ENCODE results near the gene FOXK2.

The FOXK2 gene

DNA sequence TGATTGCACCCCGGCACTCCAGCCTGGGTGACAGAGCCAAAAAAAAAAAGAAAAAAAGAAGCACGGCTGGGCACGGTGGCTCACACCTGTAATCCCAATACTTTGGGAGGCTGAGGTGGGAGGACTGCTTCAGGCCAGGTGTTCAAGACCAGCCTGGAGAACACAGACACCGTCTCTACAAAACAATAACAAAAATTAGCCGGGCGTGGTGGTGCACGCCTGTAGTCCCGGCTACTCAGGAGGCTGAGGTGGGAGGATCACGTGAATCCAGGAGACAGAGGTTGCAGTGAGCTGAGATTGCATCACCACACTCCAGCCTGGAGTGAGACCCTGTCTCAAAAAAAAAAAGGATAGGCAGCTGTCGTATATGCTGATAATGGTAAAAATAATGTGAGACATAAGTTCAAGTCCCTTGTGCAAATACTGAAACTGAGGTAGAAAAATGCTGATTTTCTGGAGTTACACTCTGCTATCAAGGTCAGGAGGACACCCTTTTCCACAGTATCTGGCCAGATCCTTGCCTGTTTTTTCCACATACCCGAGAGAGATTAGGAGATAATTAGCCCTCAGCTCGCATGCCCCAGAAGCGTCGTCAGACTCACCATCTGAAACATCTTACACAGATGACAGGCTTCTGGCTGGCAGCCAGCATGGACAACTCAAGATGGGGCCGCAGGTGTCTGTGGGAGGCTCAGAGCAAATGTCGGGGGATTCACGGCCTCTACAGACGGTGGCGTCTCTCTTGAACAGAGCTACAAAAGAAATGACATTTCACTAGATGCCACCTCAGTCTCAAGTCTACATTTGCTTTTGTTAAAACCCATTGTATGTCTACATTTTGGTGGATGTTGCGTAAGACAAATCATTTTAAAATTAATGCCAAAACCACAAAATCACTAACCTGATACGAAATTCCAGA lies 91.9 kb downstream of the FOXK2 start:
- no peak for DNase-seq

DNA sequence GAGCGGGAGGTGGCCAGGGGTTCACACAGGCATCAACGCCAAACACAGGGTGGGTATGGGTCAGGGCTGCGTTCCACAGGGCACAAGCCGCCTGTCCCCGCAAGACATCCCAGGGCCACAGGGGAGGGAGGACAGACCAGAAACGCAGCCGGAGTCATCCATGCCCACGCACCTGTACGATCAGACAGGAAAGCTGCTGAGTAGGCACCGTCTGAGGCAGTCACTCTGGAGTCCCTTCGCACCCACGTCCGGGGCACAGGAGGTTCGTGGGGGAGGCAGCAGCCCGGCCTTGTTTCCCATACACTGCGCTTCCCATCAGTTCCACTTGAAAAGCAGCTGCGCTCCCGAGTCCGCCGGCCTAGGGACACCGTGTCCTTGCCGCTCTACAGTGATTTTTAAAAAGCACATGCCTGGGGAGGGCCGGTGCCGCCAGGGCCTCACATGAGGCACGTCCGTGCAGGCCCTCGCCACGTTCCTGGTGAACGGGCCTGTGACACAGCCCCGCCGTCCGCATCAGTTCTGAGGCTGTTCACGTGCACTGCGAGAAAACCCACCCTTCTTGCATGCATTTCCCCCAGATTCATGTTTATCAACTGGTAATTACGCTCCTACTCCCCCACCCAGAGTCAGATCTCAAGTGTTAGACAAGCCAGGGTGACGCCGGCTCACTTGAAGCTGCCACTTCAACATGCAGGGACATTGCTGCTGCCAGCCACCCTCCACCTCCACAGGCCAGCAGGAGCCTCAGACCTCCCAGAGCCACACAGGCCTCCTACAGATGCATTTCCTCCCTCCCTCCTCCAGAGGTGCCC lies 94.0 kb downstream of the FOXK2 start:
- no peak for DNase-seq

DNA sequence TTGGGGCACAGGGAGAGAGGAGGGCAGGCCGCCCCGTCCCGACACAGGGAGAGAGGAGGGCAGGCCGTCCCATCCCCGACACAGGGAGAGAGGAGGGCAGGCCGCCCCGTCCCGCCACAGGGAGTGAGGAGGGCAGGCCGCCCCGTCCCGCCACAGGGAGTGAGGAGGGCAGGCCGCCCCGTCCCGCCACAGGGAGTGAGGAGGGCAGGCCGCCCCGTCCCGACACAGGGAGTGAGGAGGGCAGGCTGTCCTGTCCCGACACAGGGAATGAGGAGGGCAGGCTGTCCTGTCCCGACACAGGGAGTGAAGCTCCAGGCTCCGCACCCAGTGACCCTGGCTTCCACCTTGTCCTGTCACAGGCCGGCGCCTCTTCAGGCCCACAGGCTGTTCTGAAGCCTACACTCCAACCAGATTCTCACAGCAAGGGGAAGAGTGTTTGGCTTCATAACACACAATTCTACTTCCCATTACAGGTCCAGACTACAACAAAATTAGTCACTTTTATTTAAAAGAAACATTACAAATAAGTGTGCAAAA lies 94.6 kb downstream of the FOXK2 start:
- no peak for DNase-seq

DNA sequence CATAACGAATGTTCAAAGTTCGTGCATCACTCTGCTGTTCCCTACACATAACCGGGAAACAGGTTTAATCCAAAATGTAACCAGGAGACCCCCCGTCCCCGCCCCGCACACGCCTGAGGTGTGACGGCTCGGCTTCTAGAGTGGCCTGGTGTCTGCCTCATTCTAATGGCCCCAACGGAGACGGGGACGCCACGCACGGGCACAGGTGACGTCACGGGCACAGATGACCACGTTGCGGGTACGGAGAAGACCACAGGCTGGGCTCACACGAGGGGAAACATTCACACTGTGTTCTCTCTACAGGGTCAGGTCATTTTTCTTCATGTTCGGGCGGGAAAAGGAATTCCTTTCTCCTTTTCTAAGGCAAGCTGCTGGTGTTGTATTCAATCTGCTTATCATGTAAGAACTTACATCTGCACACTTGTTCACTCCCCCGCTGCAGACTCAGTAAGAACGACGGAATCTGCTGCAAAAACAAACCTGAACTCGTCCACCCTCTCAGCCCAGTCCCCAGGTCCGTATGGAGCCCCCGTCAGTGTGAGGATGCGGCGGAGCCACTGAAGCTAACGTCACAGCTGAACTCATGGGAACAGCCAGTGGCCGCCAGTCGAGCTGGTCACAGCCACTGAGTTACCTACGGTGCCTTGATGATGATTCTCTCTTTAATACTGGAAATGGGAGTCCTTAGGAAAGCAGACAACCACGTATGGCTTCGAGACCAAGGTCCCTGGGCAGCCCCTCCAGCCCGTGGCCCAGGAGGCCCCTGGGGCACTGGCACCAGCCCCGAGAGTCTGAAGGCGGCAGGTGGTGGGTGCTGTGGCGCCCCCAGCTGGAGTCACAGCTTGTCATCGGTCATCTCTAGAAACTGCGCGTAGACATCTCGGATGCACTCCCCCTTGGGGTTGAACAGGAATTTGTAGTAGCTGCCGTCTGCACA lies 95.8 kb downstream of the FOXK2 start:
- DNase-seq: no peak

DNA sequence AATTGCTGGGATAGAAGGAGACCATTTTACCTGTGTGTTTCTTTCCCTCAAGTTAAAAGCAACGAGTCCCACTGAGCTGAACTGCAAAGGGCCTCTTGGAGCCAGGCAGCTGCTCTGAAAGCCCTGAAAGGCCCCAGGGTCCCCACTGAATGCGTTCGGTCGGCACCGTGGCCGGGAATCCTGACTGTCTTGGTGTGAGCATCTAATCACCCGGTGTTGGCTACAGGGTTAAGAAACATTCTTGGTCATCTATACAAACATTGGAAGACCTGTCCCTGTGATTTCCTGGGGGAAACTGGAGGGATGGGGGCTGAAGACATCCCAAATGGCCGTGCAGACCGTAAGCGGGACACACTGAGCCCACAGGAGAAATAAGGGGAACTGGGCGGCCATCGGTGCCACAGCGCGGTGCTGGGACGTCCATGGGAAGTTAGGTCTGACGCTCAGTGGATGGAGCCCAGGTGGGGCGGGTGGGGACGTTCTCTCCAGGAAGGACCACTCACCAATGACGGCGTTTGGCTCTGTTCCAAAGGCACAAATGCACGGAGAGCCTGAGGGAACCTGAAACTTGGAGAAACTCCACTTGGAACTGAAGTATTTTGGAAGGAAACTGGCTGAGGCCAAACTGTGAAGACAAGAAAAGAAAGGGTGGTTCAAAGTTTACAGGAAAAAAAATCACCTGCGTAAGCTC lies 96.6 kb downstream of the FOXK2 start:
- DNase-seq: no peak

DNA sequence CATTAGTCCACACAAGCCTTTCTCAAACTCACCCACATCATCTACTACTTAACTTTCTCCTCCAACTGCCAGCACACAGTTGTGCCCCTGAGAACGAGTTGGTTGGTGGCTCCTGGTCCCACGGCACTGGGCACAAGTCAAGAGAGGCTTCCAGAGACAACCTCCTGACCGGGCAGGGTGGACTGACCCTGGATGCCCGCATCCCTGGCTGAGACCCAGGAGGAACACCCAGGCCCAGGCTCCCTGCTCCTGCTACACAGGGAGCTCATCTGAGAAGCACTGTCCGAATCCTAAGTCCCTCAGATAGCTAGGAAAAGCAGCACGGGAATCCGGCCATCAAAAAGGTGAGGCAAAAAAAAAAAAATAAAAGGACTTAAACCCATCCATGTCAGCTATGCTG lies 99.7 kb downstream of the FOXK2 start:
- no peak for DNase-seq

DNA sequence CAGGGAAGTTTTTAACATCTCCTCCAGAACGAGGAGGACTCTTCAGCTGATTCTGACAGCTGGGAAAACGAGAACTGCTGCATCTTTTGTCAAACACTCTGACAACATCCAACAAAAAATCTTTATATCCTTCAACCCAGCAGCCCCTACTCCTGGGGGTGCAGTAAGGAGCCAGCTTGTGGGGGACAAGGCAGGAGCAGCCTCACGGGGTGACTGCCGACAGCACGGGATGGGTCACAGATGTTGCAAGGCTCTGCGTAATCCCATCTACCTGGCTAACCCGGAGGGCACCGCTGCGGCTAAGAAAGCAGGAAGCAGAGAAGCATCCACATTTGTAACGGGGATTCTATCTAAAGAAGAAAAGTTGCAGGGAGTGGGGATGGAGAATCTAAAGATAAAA lies 100.1 kb downstream of the FOXK2 start:
- no peak for DNase-seq

DNA sequence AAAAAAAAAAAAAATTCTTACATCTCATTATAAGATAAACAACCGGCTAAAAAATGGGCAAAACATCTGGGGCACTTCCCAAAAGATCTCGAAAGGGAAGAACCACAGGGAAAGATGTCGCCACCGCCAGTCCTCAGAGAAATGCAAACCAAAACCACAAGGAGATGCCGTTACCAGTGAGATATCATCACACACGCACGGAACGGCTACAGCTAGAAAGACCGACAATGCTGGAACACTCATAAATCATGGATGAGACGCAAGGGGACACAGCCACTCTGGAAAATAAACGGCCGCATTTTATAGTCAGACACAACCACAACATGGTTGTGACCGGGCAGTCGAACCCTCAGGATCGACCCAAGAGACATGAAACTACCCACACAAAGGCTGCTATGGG lies 104.2 kb downstream of the FOXK2 start:
- no peak for DNase-seq

DNA sequence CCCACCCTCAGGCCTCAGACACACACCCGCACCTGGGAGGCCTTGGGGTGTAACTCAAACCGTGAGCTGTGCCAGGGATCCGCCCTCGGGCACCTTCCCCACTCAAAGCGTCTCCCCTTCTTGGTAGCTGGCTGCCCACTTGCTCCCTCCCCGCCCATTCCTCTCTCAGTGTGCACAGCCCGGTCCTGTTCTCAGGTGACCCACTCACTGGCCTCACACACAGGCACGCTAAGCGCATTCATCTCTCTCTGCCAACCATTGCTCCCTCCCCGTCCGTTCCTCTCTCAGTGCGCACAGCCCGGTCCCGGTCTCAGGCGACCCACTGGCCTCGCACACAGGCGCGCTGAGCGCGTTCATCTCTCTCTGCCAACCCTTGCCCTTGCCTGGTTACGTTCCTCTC lies 107.9 kb downstream of the FOXK2 start:
- no peak for DNase-seq

DNA sequence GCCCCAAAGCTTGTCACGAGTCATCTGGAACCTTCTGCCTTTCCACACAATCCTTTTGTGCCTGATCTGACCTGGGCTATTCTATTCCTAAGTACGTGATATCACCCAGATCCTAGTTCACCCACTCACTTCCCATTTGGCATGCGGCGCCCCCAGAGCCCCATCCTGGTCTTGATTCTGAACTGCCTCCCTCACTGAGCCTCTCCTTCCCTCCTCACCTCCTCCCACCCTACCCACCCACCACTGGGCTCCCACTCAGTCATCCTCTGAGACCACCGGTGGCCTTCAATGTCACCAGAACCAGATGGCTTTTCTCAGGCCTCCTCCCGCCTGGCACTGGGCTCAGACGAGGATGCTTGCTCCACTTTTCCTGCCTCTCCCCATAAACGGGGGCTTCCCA lies 110.2 kb downstream of the FOXK2 start:
- no peak for DNase-seq

DNA sequence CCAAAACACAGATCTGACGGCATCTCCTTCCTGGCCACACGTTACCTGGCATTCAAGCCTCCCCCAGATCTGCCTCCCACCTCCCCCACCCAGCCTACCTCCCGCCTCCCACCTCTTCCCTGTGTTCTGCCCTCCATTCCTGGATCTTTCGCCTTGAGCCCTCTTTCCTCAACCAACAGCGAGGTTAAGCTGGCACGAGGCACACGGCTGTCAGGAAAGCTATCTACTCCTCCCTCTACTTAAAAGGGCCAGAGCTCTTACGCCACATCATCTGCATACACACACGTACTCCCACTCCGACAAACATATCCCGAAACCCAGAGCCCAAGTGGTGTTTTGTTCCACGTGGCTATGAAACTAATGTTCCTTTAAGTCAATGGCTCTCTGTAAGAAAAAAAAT lies 110.7 kb downstream of the FOXK2 start:
- no peak for DNase-seq

DNA sequence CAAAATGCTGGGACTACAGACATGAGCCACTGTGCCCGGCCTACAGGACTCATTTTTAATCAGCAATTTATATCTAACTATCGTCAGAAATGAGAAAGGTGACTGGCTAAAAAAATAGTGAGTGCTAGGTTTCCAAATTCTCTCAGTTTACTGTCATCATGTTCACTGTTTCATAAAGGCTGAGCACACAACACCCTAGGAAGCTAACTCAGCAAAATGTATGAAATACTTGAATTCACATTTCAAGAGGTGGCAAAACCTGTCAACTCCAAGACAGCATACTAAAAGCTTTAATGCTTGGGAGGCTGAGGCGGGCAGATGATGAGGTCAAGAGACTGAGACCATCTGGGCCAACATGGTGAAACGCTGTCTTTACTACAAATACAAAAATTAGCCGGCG lies 112.0 kb downstream of the FOXK2 start:
- DNase-seq: no peak

DNA sequence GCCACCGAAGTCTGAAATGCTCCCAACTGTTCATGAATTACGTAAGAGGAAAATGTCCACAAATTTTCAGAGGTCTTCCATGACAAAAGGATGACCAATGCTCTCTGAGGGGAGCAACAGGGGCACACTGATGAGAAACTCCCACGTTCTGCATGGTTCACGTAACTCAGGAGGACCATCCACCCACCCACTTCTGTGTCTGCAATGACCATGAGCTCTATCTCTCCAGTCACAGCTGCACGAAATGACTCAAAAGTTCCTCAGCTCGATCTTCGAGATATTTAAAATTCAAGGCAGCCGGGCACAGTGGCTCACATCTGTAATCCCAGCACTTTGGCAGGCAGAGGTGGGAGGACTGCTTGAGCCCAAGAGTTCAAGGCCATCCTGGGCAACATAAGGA lies 112.9 kb downstream of the FOXK2 start:
- DNase-seq: no peak

DNA sequence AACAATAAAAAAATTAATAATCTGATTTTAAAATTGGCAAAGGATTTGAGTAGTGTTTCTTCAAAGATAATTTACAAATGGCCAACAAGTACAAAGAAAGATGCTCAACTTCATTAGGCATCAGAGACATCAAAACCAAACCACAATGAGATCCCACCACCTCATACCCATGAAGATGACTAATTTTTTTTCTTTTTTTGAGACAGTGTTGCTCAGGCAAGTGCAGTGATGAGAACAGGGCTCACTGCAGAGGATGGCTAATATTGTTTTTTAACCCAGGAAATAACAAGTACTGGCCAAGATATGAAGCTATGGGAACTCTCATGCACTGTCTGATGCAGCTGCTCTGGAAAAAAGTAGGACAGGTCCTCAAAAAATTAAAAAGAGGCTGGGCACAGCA lies 113.8 kb downstream of the FOXK2 start:
- no peak for DNase-seq

DNA sequence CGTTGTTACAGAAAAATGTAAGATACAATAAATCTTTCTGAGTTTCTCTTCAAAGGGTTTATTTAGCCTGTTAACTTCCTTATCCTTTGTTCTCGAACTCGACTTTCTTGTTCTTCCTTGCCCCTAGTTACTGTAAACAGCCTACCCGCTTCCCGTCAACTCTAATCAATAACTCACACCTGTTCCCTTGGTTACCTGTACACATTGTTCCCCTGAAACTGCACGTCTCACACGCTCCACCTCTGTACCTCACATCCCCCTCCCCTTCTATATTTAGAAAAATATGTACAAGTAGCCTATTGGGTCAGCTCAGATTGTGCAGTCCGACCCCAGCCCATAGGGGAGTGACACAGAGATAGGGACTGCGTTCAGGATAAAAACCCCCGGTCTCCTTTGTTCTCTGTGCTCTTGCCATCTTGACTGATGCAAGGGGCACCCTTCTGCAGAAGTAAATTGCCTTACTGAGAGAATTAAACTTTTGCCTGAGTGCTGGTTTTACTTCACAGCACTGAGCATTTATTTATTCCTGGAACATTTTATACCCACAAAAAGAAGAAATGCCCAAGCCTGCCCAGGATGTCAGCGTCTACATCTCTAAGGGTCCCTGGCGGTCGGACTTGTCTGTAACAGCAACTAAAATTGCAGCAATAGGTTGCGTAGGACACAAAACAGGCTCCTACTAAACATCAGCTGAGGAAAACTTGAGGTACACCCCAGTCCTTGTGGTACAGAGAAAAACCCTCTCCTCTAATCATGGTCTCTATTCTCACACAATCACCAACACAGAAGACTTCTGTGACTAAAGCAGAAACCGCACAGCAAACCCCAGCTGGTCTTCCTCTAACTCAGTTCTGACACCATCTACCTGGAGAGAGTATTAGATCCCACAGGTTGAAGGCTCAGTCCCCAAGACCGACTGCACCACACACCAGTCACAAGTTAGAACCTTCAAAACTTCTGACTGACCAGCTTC lies 117.4 kb downstream of the FOXK2 start:
- no peak for DNase-seq

DNA sequence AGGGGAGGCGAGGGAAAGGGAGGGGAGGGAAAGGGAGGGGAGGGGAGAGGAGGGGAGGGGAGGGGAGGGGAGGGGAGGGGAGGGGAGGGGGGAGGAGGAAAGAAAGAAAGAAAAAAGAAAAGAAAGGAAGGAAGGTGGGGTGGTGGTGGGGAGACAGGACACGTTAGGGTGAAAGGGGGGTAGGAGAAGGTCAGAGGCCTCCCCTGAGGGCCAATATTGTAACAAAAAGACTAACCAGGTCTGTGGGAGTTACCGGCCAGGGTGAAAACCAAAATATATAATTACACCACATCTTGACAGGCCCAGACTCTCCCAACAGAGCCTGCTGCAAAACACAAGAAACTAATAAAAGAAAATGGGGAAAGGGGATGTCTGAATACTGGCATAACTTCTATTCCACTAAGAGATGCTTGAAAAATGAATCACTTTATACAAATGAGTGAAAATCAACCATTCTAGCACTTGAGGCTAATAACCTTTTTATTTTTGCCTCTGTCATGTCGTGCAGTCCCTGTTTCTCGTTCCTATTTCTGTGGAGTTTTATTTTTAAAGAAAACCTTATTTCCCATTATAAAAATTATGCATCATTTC lies 118.7 kb downstream of the FOXK2 start:
- DNase-seq: no peak

DNA sequence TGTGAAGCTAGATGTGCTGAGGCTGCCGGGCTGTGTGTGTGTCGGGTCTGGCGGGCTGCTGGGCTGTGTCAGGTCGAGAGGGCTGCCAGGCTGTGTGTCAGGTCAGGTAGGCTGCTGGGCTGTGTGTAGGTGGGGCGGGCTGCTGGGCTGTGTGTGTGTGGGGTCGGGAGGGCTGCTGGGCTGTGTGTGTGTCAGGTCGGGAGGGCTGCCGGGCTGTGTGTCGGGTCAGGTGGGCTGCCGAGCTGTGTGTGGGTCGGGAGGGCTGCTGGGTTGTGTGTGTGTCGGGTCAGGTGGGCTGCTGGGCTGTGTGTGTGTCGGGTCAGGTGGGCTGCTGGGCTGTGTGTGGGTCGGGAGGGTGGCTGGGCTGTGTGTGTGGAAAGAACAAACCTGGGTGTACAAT lies 120.1 kb downstream of the FOXK2 start:
- DNase-seq: no peak

DNA sequence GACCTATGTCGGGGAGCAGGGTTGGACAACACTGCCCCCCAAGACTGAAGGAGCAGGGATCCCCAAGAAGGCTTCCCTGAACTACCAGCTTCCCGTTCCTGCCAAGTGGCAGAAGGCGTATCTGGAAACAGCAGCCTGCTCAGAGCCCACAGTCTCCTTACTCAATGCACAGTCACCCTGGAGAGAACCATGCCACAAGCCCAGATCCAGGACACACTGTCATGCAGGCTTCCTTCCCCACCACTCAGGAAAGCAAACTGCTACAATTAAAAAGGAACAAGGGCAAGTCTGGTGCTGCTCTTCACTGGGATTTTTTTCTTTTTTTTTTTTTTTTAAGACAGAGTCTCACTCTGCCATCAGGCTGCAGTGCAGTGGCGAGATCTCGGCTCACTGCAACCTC lies 120.5 kb downstream of the FOXK2 start:
- DNase-seq: no peak

DNA sequence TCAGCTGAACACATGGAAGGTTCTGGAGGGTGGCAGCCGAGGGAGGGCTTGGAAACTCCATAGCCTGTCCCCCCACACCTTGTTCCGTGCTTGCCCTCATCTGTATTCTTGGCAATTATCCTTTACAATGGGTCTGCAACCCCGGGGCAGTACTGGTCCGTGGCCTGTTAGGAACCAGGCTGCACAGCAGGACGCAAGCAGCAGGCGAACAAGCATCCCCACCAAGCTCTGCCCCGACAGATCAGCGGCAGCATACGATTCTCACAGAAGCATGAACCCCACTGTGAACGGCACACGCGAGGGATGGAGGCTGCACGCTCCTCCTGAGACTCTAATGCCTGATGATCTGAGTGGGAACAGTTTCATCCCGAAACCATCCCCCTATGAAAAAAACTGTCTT lies 122.5 kb downstream of the FOXK2 start:
- DNase-seq: no peak

DNA sequence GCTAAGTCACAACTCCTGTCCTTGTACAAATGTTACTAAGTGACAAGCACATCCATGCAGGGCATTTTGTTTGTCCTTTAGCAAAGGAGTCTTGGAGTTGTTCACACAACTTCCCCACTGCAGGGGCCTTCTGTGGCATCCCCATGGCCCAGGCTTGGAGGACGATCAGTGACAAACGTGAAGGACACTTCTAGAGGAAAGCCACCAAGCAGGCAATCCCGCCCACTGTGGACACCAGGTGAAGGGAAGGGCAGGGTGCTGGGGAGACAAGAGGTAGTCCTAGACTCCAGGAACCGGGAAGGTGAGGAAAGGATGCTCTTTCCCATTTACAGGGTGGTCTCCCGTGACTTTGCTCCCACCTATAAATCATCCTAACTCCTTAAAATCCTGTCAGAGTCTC lies 124.6 kb downstream of the FOXK2 start:
- no peak for DNase-seq

DNA sequence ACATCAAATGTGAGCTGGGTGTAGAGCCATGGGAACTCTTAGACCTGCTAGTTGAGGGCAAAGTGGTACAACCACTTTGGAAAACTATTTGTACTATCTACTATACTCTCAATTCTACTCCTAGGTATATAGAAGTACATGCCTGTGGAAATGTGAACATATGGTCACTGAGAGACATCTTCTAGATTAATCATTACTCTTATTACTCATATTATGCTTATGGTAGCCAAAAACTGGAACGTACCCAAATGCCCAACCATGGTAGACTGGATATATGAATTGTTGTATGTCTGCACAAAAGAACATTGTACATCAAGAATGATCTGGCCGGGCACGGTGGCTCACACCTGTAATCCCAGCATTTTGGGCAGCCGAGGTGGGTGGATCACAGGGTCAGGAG lies 126.0 kb downstream of the FOXK2 start:
- no peak for DNase-seq

All from activated CD4-positive, alpha-beta T cell treated with anti-CD3 and anti-CD28 coated beads, Interleukin-2, amount 50 U/mL, for 48 hours (primary cell).